H1 (cell line): Measurements from ENCODE around the gene ILF2. TPM values are rescaled to one million over a fixed set of nuclear protein-coding genes. Genes with fewer than 3 reads are reported as not detected.

Experiments used
- CTCF ChIA-PET: fragments of 300-600 bp; sonication (Branson Sonifier 250); formaldehyde crosslinking; loops from one replicate; lab custom pipeline; 2021; ENCODE audit not compliant: partially characterized antibody; lab: Charles Lee
- POLR2A ChIA-PET: fragments of 300-600 bp; sonication (Branson Sonifier 250); formaldehyde crosslinking; loops from one replicate; lab custom pipeline; 2021; ENCODE audit warnings: inconsistent platforms; ENCODE audit not compliant: partially characterized antibody; lab: Charles Lee
- DNase-seq, 2 experiments: peaks; one replicate each; pipeline versions ENCODE4 v3.0.0 to v3.0.0-alpha.2; 2010 to 2022; ENCODE audit warnings: low spot score in 2 of 2, low read depth in 1 of 2, mixed read lengths in 1 of 2
- FAIRE-seq: peaks from 2 replicates; lab custom pipeline; 2011; peaks lifted over from hg19 to GRCh38; lab: Jason Lieb, UNC
- H2AFZ ChIP-seq: 2 replicates; pipeline ENCODE4 v1.8.1; 2012; ENCODE audit warnings: low read length, inconsistent platforms
- H2AK5ac ChIP-seq: 2 replicates; pipeline ENCODE4 v1.6.1; 2013; ENCODE audit warnings: low read depth, low read length
- H2BK120ac ChIP-seq: replicated peaks from 2 replicates; pipeline ENCODE3; 2013; ENCODE audit warnings: low read depth, low read length, inconsistent platforms
- H2BK12ac ChIP-seq: 2 replicates; pipeline ENCODE4 v1.6.1; 2013; ENCODE audit warnings: low read depth, low read length
- H2BK15ac ChIP-seq: 2 replicates; pipeline ENCODE4 v1.6.1; 2013; ENCODE audit warnings: low read length
- H2BK20ac ChIP-seq: 2 replicates; pipeline ENCODE4 v1.6.1; 2013; ENCODE audit warnings: low read length
- H2BK5ac ChIP-seq: 2 replicates; pipeline ENCODE4 v1.6.1; 2013; ENCODE audit warnings: low read depth, low read length
- H3K14ac ChIP-seq: 2 replicates; pipeline ENCODE4 v1.6.1; 2013; ENCODE audit warnings: inconsistent platforms; ENCODE audit not compliant: insufficient read length
- H3K18ac ChIP-seq: 2 replicates; pipeline ENCODE4 v1.6.1; 2013; ENCODE audit warnings: low read length; ENCODE audit errors: extremely low read depth
- H3K23ac ChIP-seq: 2 replicates; pipeline ENCODE4 v1.6.1; 2013; ENCODE audit warnings: inconsistent platforms; ENCODE audit not compliant: insufficient read length
- H3K23me2 ChIP-seq: 2 replicates; pipeline ENCODE4 v1.6.1; 2013; ENCODE audit warnings: low read depth, low read length
- H3K27ac ChIP-seq: 2 replicates; pipeline ENCODE4 v1.6.1; 2011; ENCODE audit warnings: low read depth, low read length, inconsistent platforms
- H3K27me3 ChIP-seq, 4 experiments: replicated peaks in 1 of 4; 1 replicate in 1 of 4; 2 replicates in 3 of 4; pipeline versions ENCODE4 v1.6.1 to v1.8.1; 2011 to 2013; ENCODE audit warnings: low read length in 3 of 4, mild to moderate bottlenecking in 3 of 4, inconsistent platforms in 2 of 4, mixed read lengths in 2 of 4, moderate library complexity in 1 of 4; ENCODE audit not compliant: control insufficient read depth in 3 of 4, insufficient read depth in 3 of 4; ENCODE audit errors: extremely low read depth in 1 of 4
- H3K36me3 ChIP-seq, 4 experiments: 2 replicates each; pipeline versions ENCODE4 v1.6.1 to v1.8.1; 2011 to 2013; ENCODE audit warnings: mild to moderate bottlenecking in 4 of 4, low read length in 3 of 4, moderate library complexity in 2 of 4, control low read depth in 1 of 4, inconsistent platforms in 1 of 4; ENCODE audit not compliant: insufficient read depth in 4 of 4, control insufficient read depth in 2 of 4
- H3K4ac ChIP-seq: replicated peaks from 2 replicates; pipeline ENCODE3; 2013; ENCODE audit warnings: low read length, low read depth, mixed read lengths, inconsistent platforms; ENCODE audit not compliant: insufficient read length
- H3K4me1 ChIP-seq, 4 experiments: replicated peaks in 1 of 4; 1 replicate in 1 of 4; 2 replicates in 3 of 4; pipeline versions ENCODE4 v1.6.1 to v1.8.1; 2011 to 2013; ENCODE audit warnings: low read length in 3 of 4, inconsistent platforms in 2 of 4, mixed read lengths in 1 of 4; ENCODE audit not compliant: insufficient read depth in 4 of 4, control insufficient read depth in 3 of 4
- H3K4me2 ChIP-seq, 2 experiments: 2 replicates each; pipeline versions ENCODE4 v1.6.1 to v1.8.1; 2011 to 2013; ENCODE audit warnings: low read depth in 2 of 2, low read length in 2 of 2, control low read depth in 1 of 2, inconsistent platforms in 1 of 2, mild to moderate bottlenecking in 1 of 2; ENCODE audit not compliant: insufficient read depth in 1 of 2
- H3K4me3 ChIP-seq, 4 experiments: fragments of 200-600, 300-600 bp in 1 of 4; sonication (generic), shearing (Covaris generic), sonication (Bioruptor Twin) in 1 of 4; 2 replicates each; pipeline versions ENCODE4 v1.5.1 to v1.8.1; 2011 to 2016; ENCODE audit warnings: low read length in 4 of 4, low read depth in 3 of 4, control low read depth in 2 of 4, inconsistent platforms in 2 of 4, mild to moderate bottlenecking in 2 of 4, mixed read lengths in 1 of 4, moderate library complexity in 1 of 4; ENCODE audit not compliant: insufficient read depth in 2 of 4; ENCODE audit errors: extremely low read depth in 1 of 4
- H3K56ac ChIP-seq: replicated peaks from 2 replicates; pipeline ENCODE3; 2013; ENCODE audit warnings: low read depth, mild to moderate bottlenecking, mixed read lengths, low read length, inconsistent platforms; ENCODE audit not compliant: insufficient read length
- H3K79me1 ChIP-seq: 2 replicates; pipeline ENCODE4 v1.6.1; 2013; ENCODE audit warnings: low read depth, low read length, control low read depth
- H3K79me2 ChIP-seq, 2 experiments: 2 replicates each; pipeline versions ENCODE4 v1.6.1 to v1.8.1; 2012 to 2013; ENCODE audit warnings: low read length in 2 of 2, mild to moderate bottlenecking in 2 of 2, inconsistent platforms in 1 of 2; ENCODE audit not compliant: insufficient read depth in 2 of 2, control insufficient read depth in 1 of 2
- H3K9ac ChIP-seq, 4 experiments: replicated peaks in 1 of 4; 1 replicate in 1 of 4; 2 replicates in 3 of 4; pipeline versions ENCODE4 v1.6.1 to v1.8.1; 2011 to 2013; ENCODE audit warnings: low read depth in 3 of 4, low read length in 3 of 4, control low read depth in 2 of 4, mild to moderate bottlenecking in 2 of 4, moderate library complexity in 2 of 4, inconsistent platforms in 1 of 4; ENCODE audit errors: extremely low read depth in 1 of 4
- H3K9me3 ChIP-seq, 2 experiments: 2 replicates each; pipeline versions ENCODE4 v1.6.1 to v1.8.1; 2012 to 2013; ENCODE audit warnings: mild to moderate bottlenecking in 2 of 2, moderate library complexity in 2 of 2, control low read depth in 1 of 2, inconsistent platforms in 1 of 2, low read depth in 1 of 2, low read length in 1 of 2, mixed read lengths in 1 of 2; ENCODE audit not compliant: insufficient read depth in 2 of 2
- H4K20me1 ChIP-seq, 2 experiments: replicated peaks in 1 of 2; 2 replicates each; pipeline versions ENCODE3 to v1.8.1; 2011 to 2013; ENCODE audit warnings: inconsistent platforms in 2 of 2, low read length in 2 of 2, mild to moderate bottlenecking in 1 of 2; ENCODE audit not compliant: insufficient read depth in 2 of 2, control insufficient read depth in 1 of 2
- H4K5ac ChIP-seq: 2 replicates; pipeline ENCODE4 v1.6.1; 2013; ENCODE audit warnings: low read length, low read depth, mixed read lengths, inconsistent platforms; ENCODE audit not compliant: insufficient read length
- H4K8ac ChIP-seq: 2 replicates; pipeline ENCODE4 v1.8.0; 2013; ENCODE audit warnings: mild to moderate bottlenecking, moderate library complexity, low read length, inconsistent platforms; ENCODE audit not compliant: insufficient read depth; ENCODE audit errors: extremely low read depth
- H4K91ac ChIP-seq: replicated peaks from 2 replicates; pipeline ENCODE3; 2013; ENCODE audit warnings: low read length, mixed read lengths, inconsistent platforms; ENCODE audit not compliant: insufficient read length
- CBX8 ChIP-seq: fragments of 300-800, 300-1000 bp; sonication (generic); IDR thresholded peaks from 2 replicates; pipeline ENCODE4 v1.7.1; 2016; ENCODE audit warnings: low read depth, low read length, borderline replicate concordance
- PHF8 ChIP-seq: fragments of 200-600 bp; sonication (generic); conservative IDR thresholded peaks from 2 replicates; pipeline ENCODE4 v1.7.1; 2012; ENCODE audit warnings: low read depth, mild to moderate bottlenecking, inconsistent platforms, low read length, moderate library complexity
- WGBS, 2 experiments: shearing (Covaris generic) in 1 of 2; methylation state at CpG; one replicate each; pipeline versions ENCODE4 v1.1.6 to v1.1.7; 2013 to 2015; ENCODE audit warnings: low lambda C conversion rate in 2 of 2, mixed read lengths in 2 of 2, inconsistent platforms in 1 of 2, low coverage in 1 of 2, missing lambda C conversion rate in 1 of 2; ENCODE audit not compliant: insufficient replicate concordance in 2 of 2, insufficient coverage in 1 of 2, insufficient read length in 1 of 2; ENCODE audit errors: extremely low coverage in 1 of 2, missing lambda C conversion rate in 1 of 2; 5-methylcytosine and 5-hydroxymethylcytosine counted together
- polyA plus RNA-seq, 7 experiments: library from polyadenylated mRNA; depleted of rRNA in 3 of 7; stranded (reverse) in 5 of 7; unstranded in 2 of 7; fragments of >200 nt in 5 of 7; fragments of 200-250 nt in 2 of 7; gene quantifications; 1 replicate in 5 of 7; 2 replicates in 1 of 7; 4 replicates in 1 of 7; pipeline versions ENCODE4 v1.2.1 to v1.2.3, GENCODE V29; 2011 to 2013; ENCODE audit warnings: missing spikeins in 2 of 7, mixed read lengths in 2 of 7
- total RNA-seq: library from RNA; stranded (reverse); fragmentation: NEBNext Ultra II Directional; extraction: Animal tissue kit (Norgen Biotek cat#: 25700); gene quantifications from 2 replicates; pipeline ENCODE4 v1.2.1, GENCODE V29; 2021

The ILF2 gene
- total and polyA plus RNA-seq, 2 of the 8 experiments (the other 6 are each of a cell fraction or from before 2014, with no cell fraction given): 389 to 474 TPM

DNA sequence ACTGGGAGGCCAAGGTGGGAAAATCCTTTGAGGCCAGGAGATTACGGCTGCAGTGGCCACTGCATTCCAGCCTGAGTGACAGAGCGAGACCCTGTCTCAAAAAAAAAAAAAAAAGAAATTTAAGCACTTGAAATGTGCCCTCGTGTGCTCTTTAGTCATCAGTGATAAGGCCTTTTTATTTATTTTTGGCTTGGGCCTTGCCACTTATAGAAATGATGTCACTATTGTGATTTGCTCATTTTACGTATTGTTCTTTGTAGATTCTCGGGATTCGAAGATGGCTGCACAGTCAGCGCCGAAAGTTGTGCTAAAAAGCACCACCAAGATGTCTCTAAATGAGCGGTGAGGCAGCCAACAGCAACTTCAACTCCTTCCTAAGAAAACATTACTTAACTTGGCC, 34.5 kb downstream of the ILF2 start:
- CTCF ChIA-PET: interaction anchor here (0.7 to 5.4 kb wide), 2 partner anchors 8 to 14 kb away, joined by 5 to 28 read pairs; partner anchors contain the start of genes S100A1 and S100A13
- POLR2A ChIA-PET: interaction anchor here (0.8 to 16.2 kb wide), 3 partner anchors 9 to 28 kb away, joined by 4 to 343 read pairs (median 122); partner anchors contain the start of genes ILF2, S100A13 and SNAPIN
- FAIRE-seq: no peak
- no peak for TF ChIP-seq CBX8
- TF ChIP-seq PHF8: no peak

More for the DNA sequence above, 34.5 kb downstream of the ILF2 start:
- H3K4me3 ChIP-seq: no peak overlapping the region
- no peak overlapping the region for H3K14ac ChIP-seq
- no peak overlapping the region for H3K56ac ChIP-seq
- no peak overlapping the region for H2BK12ac ChIP-seq
- H3K9me3 ChIP-seq: no peaks in the 10 kb centered on the region
- H3K18ac ChIP-seq: no peak overlapping the region
- peaks cover 32 to 55% (median 48%) of the 10 kb centered on the region in 4 experiments for H3K36me3 ChIP-seq
- H3K79me1 ChIP-seq: no peaks in the 10 kb centered on the region
- peak overlapping the region in 1 of 2 experiments; percentile 33; a peak in 1 of 4 replicates for H3K4me2 ChIP-seq
- H2AFZ ChIP-seq: no peak overlapping the region
- no peak overlapping the region for H2AK5ac ChIP-seq
- no peak overlapping the region for H2BK5ac ChIP-seq
- peaks cover 0 to 44% of the 10 kb centered on the region in 2 experiments; a peak in 3 of 4 replicates for H3K79me2 ChIP-seq
- H2BK20ac ChIP-seq: no peak overlapping the region
- H2BK15ac ChIP-seq: no peak overlapping the region
- H3K9ac ChIP-seq: no peak overlapping the region
- no peak overlapping the region for H4K5ac ChIP-seq
- no peak overlapping the region for H4K91ac ChIP-seq
- DNase-seq: no peak
- no peak overlapping the region for H4K8ac ChIP-seq
- no peak overlapping the region for H3K23ac ChIP-seq
- H2BK120ac ChIP-seq: no peak overlapping the region
- no peaks in the 10 kb centered on the region; the same call in 1 of the 2 replicates for H3K23me2 ChIP-seq
- no peaks in the 10 kb centered on the region for H3K27me3 ChIP-seq
- H3K4me1 ChIP-seq: peaks cover 0 to 5% (median 4%) of the 10 kb centered on the region in 4 experiments; a peak in 5 of 7 replicates
- H4K20me1 ChIP-seq: peaks cover 2 to 4% of the 10 kb centered on the region in 2 experiments
- no peak overlapping the region for H3K27ac ChIP-seq
- WGBS, 2 experiments: 92% methylated on average over 8 of the region's 9 CpGs; no CpG with 5 or more reads in 1 of the 2 experiments
- no peak overlapping the region for H3K4ac ChIP-seq
